Measurements from ENCODE around the gene NEU4.

NEU4 gene

GRCh38 chr2:241793385-241793784 is 15.6 kb upstream of the NEU4 start:
- Mint-ChIP-seq H3K36me3 (ENCODE audit: low read depth) (peaks cover 26% of the 10 kb centered on the region), H3K27ac (no peak overlapping the region), H3K9me3 (peaks cover 48% of the 10 kb centered on the region), H3K4me1 (peaks cover 51% of the 10 kb centered on the region), H3K4me3 (no peak overlapping the region), H3K27me3 (ENCODE audit: low read depth, poor library complexity) (peaks cover 4% of the 10 kb centered on the region)
- no peak for TF ChIP-seq CTCF (IDR thresholded peaks at IDR 0.05)
- DNase-seq, result no peak

GRCh38 chr2:241794250-241794823 is 14.7 kb upstream of the NEU4 start:
- Mint-ChIP-seq H3K27ac (no peak overlapping the region), H3K9me3 (peaks cover 39% of the 10 kb centered on the region), H3K27me3 (ENCODE audit: low read depth, poor library complexity) (peaks cover 4% of the 10 kb centered on the region), H3K36me3 (ENCODE audit: low read depth) (peaks cover 17% of the 10 kb centered on the region), H3K4me1 (peaks cover 44% of the 10 kb centered on the region), H3K4me3 (no peak overlapping the region)
- TF ChIP-seq CTCF (IDR thresholded peaks at IDR 0.05), result no peak
- no peak for DNase-seq

GRCh38 chr2:241795021-241795999 is 13.7 kb upstream of the NEU4 start:
- DNase-seq, result no peak
- H3K9me3 Mint-ChIP-seq, result peaks cover 30% of the 10 kb centered on the region
- no peak overlapping the region for H3K4me3 Mint-ChIP-seq
- H3K4me1 Mint-ChIP-seq, result peaks cover 50% of the 10 kb centered on the region
- peaks cover 4% of the 10 kb centered on the region for H3K27me3 Mint-ChIP-seq (ENCODE audit: low read depth, poor library complexity)
- H3K36me3 Mint-ChIP-seq (ENCODE audit: low read depth), result peaks cover 13% of the 10 kb centered on the region
- H3K27ac Mint-ChIP-seq, result no peak overlapping the region
- no peak for TF ChIP-seq CTCF (IDR thresholded peaks at IDR 0.05)

- Mint-ChIP-seq H3K27ac (no peak overlapping the region), H3K9me3 (peaks cover 21% of the 10 kb centered on the region), H3K36me3 (ENCODE audit: low read depth) (peaks cover 4% of the 10 kb centered on the region), H3K4me1 (peaks cover 51% of the 10 kb centered on the region), H3K27me3 (ENCODE audit: low read depth, poor library complexity) (peaks cover 4% of the 10 kb centered on the region), H3K4me3 (no peak overlapping the region)
- no peak for DNase-seq
- no peak for TF ChIP-seq CTCF (IDR thresholded peaks at IDR 0.05)
These were observed 12.8 kb upstream of the NEU4 start for GRCh38 chr2:241796209-241796608.

GRCh38 chr2:241796610-241797138 is 12.3 kb upstream of the NEU4 start:
- Mint-ChIP-seq H3K4me1 (peaks cover 54% of the 10 kb centered on the region), H3K27me3 (ENCODE audit: low read depth, poor library complexity) (peaks cover 4% of the 10 kb centered on the region)
- no peak for DNase-seq

More at GRCh38 chr2:241796610-241797138, 12.3 kb upstream of the NEU4 start:
- H3K4me3 Mint-ChIP-seq, result no peak overlapping the region
- no peak for TF ChIP-seq CTCF (IDR thresholded peaks at IDR 0.05)
- peaks cover 19% of the 10 kb centered on the region for H3K9me3 Mint-ChIP-seq
- H3K36me3 Mint-ChIP-seq (ENCODE audit: low read depth), result peaks cover 4% of the 10 kb centered on the region
- no peak overlapping the region for H3K27ac Mint-ChIP-seq
